ENCODE measurements around the gene CDK12. TPM values are rescaled to one million over a fixed set of nuclear protein-coding genes. Genes with fewer than 3 reads are reported as not detected.
"Not testable (repeated sequence)": the region's sequence is repeated elsewhere in the genome, so short reads cannot be mapped to it uniquely, and the experiment has no call there.

CDK12 gene
- total and polyA plus RNA-seq, 10 of the 15 experiments (the other 5 are each of a cell fraction or from before 2014, with no cell fraction given) = 3.2 to 55.1 (median 31.9) TPM

GRCh38 chr17:39473310-39473709 lies 12.0 kb downstream of the CDK12 start:
- POLR2A ChIA-PET = interaction anchor here (1.4 kb wide), 1 partner anchor 12 kb away, joined by 3 read pairs; the partner anchor contains the start of gene CDK12
- no TSS peak for BruUV-seq (replicated peaks)
- in situ Hi-C loops (cut with MboI) (no loop called here), intact Hi-C loops (cut with micrococcal nuclease; ENCODE audit: unreplicated experiment) (no loop called here)
- Histone ChIP-seq H3K9ac (ENCODE audit: control insufficient read depth, insufficient read depth, low read length) (no peak overlapping the region), H3K4me2 (ENCODE audit: control insufficient read depth, insufficient read depth) (no peak overlapping the region), H4K20me1 (ENCODE audit: control insufficient read depth, insufficient read depth) (no peaks in the 10 kb centered on the region), H3K9me3 (replicated peaks; ENCODE audit: control insufficient read depth, insufficient read depth, low read length) (no peaks in the 10 kb centered on the region), H3K36me3 (ENCODE audit: control insufficient read depth in 2 of 2, insufficient read depth in 2 of 2, low read length in 1 of 2) (peaks cover 4 to 23% of the 10 kb centered on the region in 2 experiments), H3K4me1 (ENCODE audit: control insufficient read depth, insufficient read depth, low read length) (no peaks in the 10 kb centered on the region), H3K79me2 (ENCODE audit: control insufficient read depth, insufficient read depth, low read length) (peaks cover 14% of the 10 kb centered on the region), H3K27me3 (replicated peaks in 1 of 2; ENCODE audit: control insufficient read depth in 2 of 2, insufficient read depth in 2 of 2, low read length in 1 of 2) (no peaks in the 10 kb centered on the region), H3K4me3 (no peak overlapping the region), H2AFZ (ENCODE audit: control insufficient read depth, low read depth, low read length) (no peak overlapping the region), H3K27ac (ENCODE audit: control insufficient read depth, insufficient read depth) (no peak overlapping the region)
- no peak for DNase-seq (ENCODE audit: low read depth, low spot score)
- no peak for FAIRE-seq
- SMC1A ChIA-PET (ENCODE audit: uncharacterized antibody, unreplicated experiment) = no interaction called here
- CTCF ChIA-PET = interaction anchor here (1.7 kb wide), 1 partner anchor 11 kb away, joined by 6 read pairs; the partner anchor contains the start of gene CDK12
- ATAC-seq = no peak
- TF ChIP-seq HDAC2 (IDR thresholded peaks at IDR 0.05) (no peak), POLR2A (IDR thresholded peaks at IDR 0.05; ENCODE audit: low read depth, low read length) (no peak), SUPT20H (IDR thresholded peaks at IDR 0.05; ENCODE audit: borderline replicate concordance, control insufficient read depth, low read depth, low read length) (no peak), BCL3 (IDR thresholded peaks at IDR 0.05; ENCODE audit: borderline replicate concordance, insufficient read depth, low read depth, low read length, poor library complexity, severe bottlenecking) (no peak), TCF7 (IDR thresholded peaks at IDR 0.05; ENCODE audit: borderline replicate concordance) (no peak)
- RAD21 ChIA-PET (ENCODE audit: unreplicated experiment) = no interaction called here
- whole genome bisulfite sequencing (ENCODE audit: insufficient coverage, insufficient replicate concordance, low lambda C conversion rate, missing lambda C conversion rate) = 90% methylated on average over 7 of the region's 7 CpGs

- H4K20me1 ChIP-seq (ENCODE audit: control insufficient read depth, insufficient read depth); in situ Hi-C loops (cut with MboI); DNase-seq (ENCODE audit: low read depth, low spot score); BruUV-seq (replicated peaks); intact Hi-C loops (cut with micrococcal nuclease; ENCODE audit: unreplicated experiment); H3K79me2 ChIP-seq (ENCODE audit: control insufficient read depth, insufficient read depth, low read length); ATAC-seq; H3K9me3 ChIP-seq (replicated peaks; ENCODE audit: control insufficient read depth, insufficient read depth, low read length); H3K27me3 ChIP-seq (replicated peaks in 1 of 2; ENCODE audit: control insufficient read depth in 2 of 2, insufficient read depth in 2 of 2, low read length in 1 of 2); H2AFZ ChIP-seq (ENCODE audit: control insufficient read depth, low read depth, low read length); RAD21 ChIA-PET (ENCODE audit: unreplicated experiment); H3K27ac ChIP-seq (ENCODE audit: control insufficient read depth, insufficient read depth); FAIRE-seq; H3K4me1 ChIP-seq (ENCODE audit: control insufficient read depth, insufficient read depth, low read length); H3K4me3 ChIP-seq; H3K9ac ChIP-seq (ENCODE audit: control insufficient read depth, insufficient read depth, low read length); SMC1A ChIA-PET (ENCODE audit: uncharacterized antibody, unreplicated experiment); CTCF ChIA-PET; H3K4me2 ChIP-seq (ENCODE audit: control insufficient read depth, insufficient read depth): not testable (repeated sequence)
- peaks cover 0 to 14% of the 10 kb centered on the region in 2 experiments; a peak in 2 of 4 replicates for H3K36me3 ChIP-seq (ENCODE audit: control insufficient read depth in 2 of 2, insufficient read depth in 2 of 2, low read length in 1 of 2)
- WGBS (ENCODE audit: insufficient coverage, insufficient replicate concordance, low lambda C conversion rate, missing lambda C conversion rate) = 89% methylated on average over 8 of the region's 8 CpGs
- POLR2A ChIA-PET = interaction anchor here (0.6 to 1.4 kb wide), 3 partner anchors 18 to 502 kb away, joined by 3 to 6 read pairs (median 3); partner anchors contain the start of gene CDK12
Measured at GRCh38 chr17:39479631-39480030, 18.3 kb downstream of the CDK12 start.

Data from GM12878 (cell line).